Transverse colon (tissue), 4 donors: ENCODE measurements around the gene AMFR. TPM values are rescaled to one million over a fixed set of nuclear protein-coding genes. Genes with fewer than 3 reads are reported as not detected.

Experiments used
- DNase-seq: peaks from one replicate; pipeline ENCODE4 v3.0.0-alpha.2; 2019
- H3K27ac ChIP-seq, 4 donors: fragments of 200-600 bp; sonication (generic); 2 replicates each; pipeline ENCODE4 v1.5.1; 2016 to 2018; ENCODE audit warnings: inconsistent platforms in 4 of 4
- H3K27me3 ChIP-seq: fragments of 200-600 bp; sonication (generic); 2 replicates; pipeline ENCODE4 v1.5.1; 2017; ENCODE audit warnings: inconsistent platforms
- H3K36me3 ChIP-seq, 4 donors: fragments of 200-600 bp; sonication (generic); 2 replicates each; pipeline ENCODE4 v1.5.1; 2017 to 2019; ENCODE audit warnings: inconsistent platforms in 4 of 4
- H3K4me1 ChIP-seq, 4 donors: fragments of 200-600 bp; sonication (generic); 2 replicates each; pipeline ENCODE4 v1.5.1; 2017 to 2020; ENCODE audit warnings: inconsistent platforms in 4 of 4
- H3K4me3 ChIP-seq, 4 donors: fragments of 200-600 bp; sonication (generic); 1 replicate in 1 of 4; 2 replicates in 3 of 4; pipeline versions ENCODE4 v1.5.1 to v1.6.1; 2017 to 2019; ENCODE audit warnings: inconsistent platforms in 4 of 4
- H3K9me3 ChIP-seq, 2 donors: fragments of 200-600 bp; sonication (generic); 2 replicates each; pipeline ENCODE4 v1.5.1; 2017 to 2019; ENCODE audit warnings: inconsistent platforms in 2 of 2
- EP300 ChIP-seq: sonication (generic); formaldehyde crosslinking; IDR thresholded peaks from one replicate; pipeline ENCODE4 v1.6.1; 2017; ENCODE audit warnings: antibody characterized with exemption, low read depth
- POLR2A ChIP-seq: fragments of 450-650 bp; IDR thresholded peaks from one replicate; pipeline ENCODE4 v1.6.1; 2016; ENCODE audit warnings: antibody characterized with exemption, mild to moderate bottlenecking, moderate library complexity
- POLR2AphosphoS5 ChIP-seq, 3 donors: sonication (generic); formaldehyde crosslinking; IDR thresholded peaks; one replicate each; pipeline ENCODE4 v1.6.1; 2016; ENCODE audit warnings: antibody characterized with exemption in 3 of 3
- WGBS, 2 donors: methylation state at CpG; one replicate each; pipeline ENCODE4 v1.1.5; 2018; ENCODE audit warnings: low coverage in 1 of 2; 5-methylcytosine and 5-hydroxymethylcytosine counted together
- in situ Hi-C, 4 donors: fragments of 200-750 bp; cut with MboI; loops; one replicate each; pipeline versions ENCODE4 v1.15.0 to v1.15.1; 2017; ENCODE audit warnings: low sequenced_read_pairs in 3 of 4, low pct_ligation_motif_present in 1 of 4, low pct_unique_long_range_greater_than_20kb in 1 of 4
- intact Hi-C: fragments of 100-400 bp; cut with DNase I; formaldehyde crosslinking; loops from one replicate; pipeline ENCODE4 v1.15.1; 2023; ENCODE audit warnings: low total_unique reads
- total RNA-seq, 4 donors: library from RNA; depleted of rRNA; stranded (reverse); fragments of >200 nt; gene quantifications; one replicate each; pipeline ENCODE4 v1.1.0, GENCODE V29; 2016
- TF ChIP-seq, protein P1 (sequence below), 5 experiments: fragments of 200-600 bp in 3 of 5; fragments of 450-650 bp in 2 of 5; sonication (generic) in 3 of 5; IDR thresholded peaks; 1 replicate in 2 of 5; 2 replicates in 3 of 5; pipeline ENCODE4 v1.5.1; 2016 to 2017; ENCODE audit warnings: antibody characterized with exemption in 5 of 5, inconsistent platforms in 3 of 5, mild to moderate bottlenecking in 2 of 5, moderate library complexity in 1 of 5

The AMFR gene
- total RNA-seq, 4 donors from 2014 or later: 60.7 to 156 (median 114) TPM

GRCh38 chr16:56332464-56333079 lies 92.8 kb downstream of the AMFR start:
- in situ Hi-C loops: no loop called here
- Histone ChIP-seq H3K36me3 (no peaks in the 10 kb centered on the region), H3K4me3 (no peak overlapping the region), H3K27me3 (no peaks in the 10 kb centered on the region), H3K9me3 (no peaks in the 10 kb centered on the region), H3K27ac (no peak overlapping the region), H3K4me1 (no peaks in the 10 kb centered on the region)
- peak; percentile 67 for DNase-seq
- intact Hi-C loops: no loop called here
- WGBS, 2 donors: 53 to 61% methylated on average over 2 to 10 of the region's 16 CpGs
- TF ChIP-seq EP300: no peak
- TF ChIP-seq, protein P1, sequence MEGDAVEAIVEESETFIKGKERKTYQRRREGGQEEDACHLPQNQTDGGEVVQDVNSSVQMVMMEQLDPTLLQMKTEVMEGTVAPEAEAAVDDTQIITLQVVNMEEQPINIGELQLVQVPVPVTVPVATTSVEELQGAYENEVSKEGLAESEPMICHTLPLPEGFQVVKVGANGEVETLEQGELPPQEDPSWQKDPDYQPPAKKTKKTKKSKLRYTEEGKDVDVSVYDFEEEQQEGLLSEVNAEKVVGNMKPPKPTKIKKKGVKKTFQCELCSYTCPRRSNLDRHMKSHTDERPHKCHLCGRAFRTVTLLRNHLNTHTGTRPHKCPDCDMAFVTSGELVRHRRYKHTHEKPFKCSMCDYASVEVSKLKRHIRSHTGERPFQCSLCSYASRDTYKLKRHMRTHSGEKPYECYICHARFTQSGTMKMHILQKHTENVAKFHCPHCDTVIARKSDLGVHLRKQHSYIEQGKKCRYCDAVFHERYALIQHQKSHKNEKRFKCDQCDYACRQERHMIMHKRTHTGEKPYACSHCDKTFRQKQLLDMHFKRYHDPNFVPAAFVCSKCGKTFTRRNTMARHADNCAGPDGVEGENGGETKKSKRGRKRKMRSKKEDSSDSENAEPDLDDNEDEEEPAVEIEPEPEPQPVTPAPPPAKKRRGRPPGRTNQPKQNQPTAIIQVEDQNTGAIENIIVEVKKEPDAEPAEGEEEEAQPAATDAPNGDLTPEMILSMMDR (IDR thresholded peaks at IDR 0.05): peak in 2 of 5 experiments; percentile 27 to 34

GRCh38 chr16:56331915-56332314 lies 93.4 kb downstream of the AMFR start:
- Histone ChIP-seq H3K36me3 (no peaks in the 10 kb centered on the region), H3K4me1 (no peaks in the 10 kb centered on the region), H3K9me3 (no peaks in the 10 kb centered on the region), H3K27ac (no peak overlapping the region), H3K4me3 (no peak overlapping the region), H3K27me3 (no peaks in the 10 kb centered on the region)
- TF ChIP-seq, protein P1 (IDR thresholded peaks at IDR 0.05): no peak
- TF ChIP-seq POLR2AphosphoS5 (IDR thresholded peaks at IDR 0.05) (no peak), POLR2A (no peak), EP300 (no peak)
- intact Hi-C loops (no loop called here), in situ Hi-C loops (no loop called here)
- DNase-seq: no peak
- WGBS, 2 donors: 53 to 66% methylated on average over 2 to 8 of the region's 8 CpGs

- no peak for DNase-seq
- Histone ChIP-seq H3K4me3 (no peak overlapping the region), H3K27me3 (no peaks in the 10 kb centered on the region), H3K27ac (no peak overlapping the region), H3K36me3 (no peaks in the 10 kb centered on the region), H3K9me3 (no peaks in the 10 kb centered on the region), H3K4me1 (no peaks in the 10 kb centered on the region)
- in situ Hi-C loops (no loop called here), intact Hi-C loops (no loop called here)
- TF ChIP-seq, protein P1 (IDR thresholded peaks at IDR 0.05): no peak
- TF ChIP-seq POLR2AphosphoS5 (IDR thresholded peaks at IDR 0.05): no peak
- no peak for TF ChIP-seq POLR2A
- TF ChIP-seq EP300: no peak
- 85 to 86% methylated on average over 7 to 11 of the region's 11 CpGs for WGBS, 2 donors
These were observed 93.9 kb downstream of the AMFR start for GRCh38 chr16:56331399-56331798.

- no peaks in the 10 kb centered on the region for H3K4me1 ChIP-seq
- intact Hi-C loops (no loop called here), in situ Hi-C loops (no loop called here)
- WGBS, 2 donors: 71 to 74% methylated on average over 4 of the region's 4 CpGs
- no peak overlapping the region for H3K4me3 ChIP-seq
- H3K27me3 ChIP-seq: no peaks in the 10 kb centered on the region
- no peak overlapping the region for H3K27ac ChIP-seq
- H3K36me3 ChIP-seq: no peaks in the 10 kb centered on the region
- no peaks in the 10 kb centered on the region for H3K9me3 ChIP-seq
- no peak for DNase-seq
- TF ChIP-seq EP300 (no peak), POLR2AphosphoS5 (IDR thresholded peaks at IDR 0.05) (no peak), POLR2A (no peak)
- TF ChIP-seq, protein P1 (IDR thresholded peaks at IDR 0.05): no peak
These were observed 94.9 kb downstream of the AMFR start for GRCh38 chr16:56330476-56330875.
